DND-41 (cell line): Measurements from ENCODE around the gene IMPDH1.

ENCODE experiments used
- EZH2 ChIP-seq: IDR thresholded peaks from 3 replicates; pipeline ENCODE4 v1.6.1; 2012; ENCODE audit warnings: borderline replicate concordance, low read depth, mild to moderate bottlenecking, moderate library complexity, low read length, inconsistent platforms; ENCODE audit not compliant: severe bottlenecking
- TF ChIP-seq, protein P1 (sequence below): IDR thresholded peaks from 2 replicates; pipeline ENCODE4 v1.5.1; 2012; ENCODE audit warnings: borderline replicate concordance, low read length, moderate library complexity, mild to moderate bottlenecking; ENCODE audit not compliant: poor library complexity, severe bottlenecking; ENCODE audit errors: extremely low read depth

DNA sequence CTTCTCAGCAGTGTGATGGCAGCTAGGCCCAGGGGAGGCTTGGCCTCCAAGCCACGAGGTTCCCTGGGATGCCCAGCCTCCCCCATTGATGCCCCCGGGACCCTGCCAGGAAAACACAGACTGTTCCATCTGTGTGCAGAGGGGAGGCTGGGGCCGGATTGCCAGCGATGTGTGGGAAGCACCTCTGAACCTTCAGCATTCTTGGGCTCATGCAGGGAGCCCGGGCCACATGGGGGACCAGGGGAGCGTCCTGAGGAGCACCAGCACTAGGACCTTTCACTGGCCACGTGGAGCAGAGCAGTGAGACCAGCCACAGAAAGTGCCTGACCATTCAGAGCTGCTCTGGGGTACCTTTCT lies 2.6 kb downstream of the IMPDH1 start:
- TF ChIP-seq, protein P1, sequence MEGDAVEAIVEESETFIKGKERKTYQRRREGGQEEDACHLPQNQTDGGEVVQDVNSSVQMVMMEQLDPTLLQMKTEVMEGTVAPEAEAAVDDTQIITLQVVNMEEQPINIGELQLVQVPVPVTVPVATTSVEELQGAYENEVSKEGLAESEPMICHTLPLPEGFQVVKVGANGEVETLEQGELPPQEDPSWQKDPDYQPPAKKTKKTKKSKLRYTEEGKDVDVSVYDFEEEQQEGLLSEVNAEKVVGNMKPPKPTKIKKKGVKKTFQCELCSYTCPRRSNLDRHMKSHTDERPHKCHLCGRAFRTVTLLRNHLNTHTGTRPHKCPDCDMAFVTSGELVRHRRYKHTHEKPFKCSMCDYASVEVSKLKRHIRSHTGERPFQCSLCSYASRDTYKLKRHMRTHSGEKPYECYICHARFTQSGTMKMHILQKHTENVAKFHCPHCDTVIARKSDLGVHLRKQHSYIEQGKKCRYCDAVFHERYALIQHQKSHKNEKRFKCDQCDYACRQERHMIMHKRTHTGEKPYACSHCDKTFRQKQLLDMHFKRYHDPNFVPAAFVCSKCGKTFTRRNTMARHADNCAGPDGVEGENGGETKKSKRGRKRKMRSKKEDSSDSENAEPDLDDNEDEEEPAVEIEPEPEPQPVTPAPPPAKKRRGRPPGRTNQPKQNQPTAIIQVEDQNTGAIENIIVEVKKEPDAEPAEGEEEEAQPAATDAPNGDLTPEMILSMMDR = no peak
- no peak for TF ChIP-seq EZH2
